Measurements from ENCODE around the gene INO80B.

GRCh38 chr2:74489906-74490305 is 35.0 kb downstream of the INO80B start:
- TF ChIP-seq CTCF (IDR thresholded peaks at IDR 0.05) = no peak
- no peak for TF ChIP-seq POLR2AphosphoS5 (IDR thresholded peaks at IDR 0.05; ENCODE audit: low read depth, low read length)
- TF ChIP-seq REST (IDR thresholded peaks at IDR 0.05; ENCODE audit: insufficient read depth in 1 of 2, low read depth in 2 of 2, low read length in 1 of 2) = no peak
- TF ChIP-seq TCF7L2 (IDR thresholded peaks at IDR 0.05; ENCODE audit: low read depth, low read length) = no peak
